HL-60 (cell line): Measurements from ENCODE around the gene SPEM1.

Experiments used
- DNase-seq, 2 experiments: peaks; one replicate each; pipeline ENCODE4 v3.0.0-alpha.2; 2010 to 2020; ENCODE audit warnings: low read depth in 1 of 2, low spot score in 1 of 2
- H3K27ac ChIP-seq: fragments of 250-450 bp; sonication (Bioruptor Pico); replicated peaks from 2 replicates; pipeline ENCODE4 v1.5.1; 2020; ENCODE audit warnings: mild to moderate bottlenecking, moderate library complexity
- H3K27me3 ChIP-seq: fragments of 250-450 bp; sonication (Bioruptor Pico); 2 replicates; pipeline ENCODE4 v1.5.1; 2021; ENCODE audit warnings: mild to moderate bottlenecking, moderate library complexity; ENCODE audit not compliant: insufficient read depth, poor library complexity, severe bottlenecking
- H3K4me3 ChIP-seq: replicated peaks from 2 replicates; pipeline ENCODE4 v1.5.1; 2011; ENCODE audit warnings: mild to moderate bottlenecking, control low read depth, low read length; ENCODE audit not compliant: insufficient read depth
- CTCF ChIP-seq: IDR thresholded peaks from one replicate; pipeline ENCODE4 v1.5.1; 2011; ENCODE audit warnings: low read length, control low read depth, inconsistent platforms; ENCODE audit not compliant: insufficient read depth
- GABPA ChIP-seq: IDR thresholded peaks from 2 replicates; pipeline ENCODE4 v1.6.1; 2012; ENCODE audit warnings: low read depth
- POLR2AphosphoS5 ChIP-seq: IDR thresholded peaks from 2 replicates; pipeline ENCODE4 v1.6.1; 2012; ENCODE audit warnings: low read depth
- REST ChIP-seq: IDR thresholded peaks from 2 replicates; pipeline ENCODE4 v1.6.1; 2012; ENCODE audit warnings: low read depth; ENCODE audit not compliant: insufficient replicate concordance
- SPI1 ChIP-seq: IDR thresholded peaks from 2 replicates; pipeline ENCODE4 v1.6.1; 2012; ENCODE audit warnings: low read depth, mild to moderate bottlenecking, borderline replicate concordance

Gene SPEM1

GRCh38 chr17:7460850-7461660 lies 40.9 kb downstream of the SPEM1 start:
- Histone ChIP-seq H3K4me3 (no peak overlapping the region), H3K27me3 (no peaks in the 10 kb centered on the region), H3K27ac (no peak overlapping the region)
- TF ChIP-seq GABPA, result no peak
- TF ChIP-seq POLR2AphosphoS5, result no peak
- no peak for DNase-seq

GRCh38 chr17:7462474-7463371 lies 42.6 kb downstream of the SPEM1 start:
- Histone ChIP-seq H3K27me3 (no peaks in the 10 kb centered on the region), H3K4me3 (no peak overlapping the region), H3K27ac (no peak overlapping the region)
- DNase-seq, result no peak
- TF ChIP-seq SPI1 (no peak), REST (no peak), POLR2AphosphoS5 (no peak), CTCF (no peak)

GRCh38 chr17:7463372-7463846 lies 43.3 kb downstream of the SPEM1 start:
- H3K27me3 ChIP-seq, result no peaks in the 10 kb centered on the region
- no peak overlapping the region for H3K4me3 ChIP-seq
- TF ChIP-seq CTCF (no peak), POLR2AphosphoS5 (no peak), GABPA (no peak)
- no peak for DNase-seq
- no peak overlapping the region for H3K27ac ChIP-seq

GRCh38 chr17:7464081-7464480 lies 44.0 kb downstream of the SPEM1 start:
- Histone ChIP-seq H3K4me3 (no peak overlapping the region), H3K27ac (no peak overlapping the region), H3K27me3 (no peaks in the 10 kb centered on the region)
- DNase-seq, result no peak
- TF ChIP-seq REST, result no peak
- no peak for TF ChIP-seq SPI1
- TF ChIP-seq POLR2AphosphoS5, result no peak
- no peak for TF ChIP-seq CTCF
- TF ChIP-seq GABPA, result no peak
